Stomach (tissue), 19 donors: Measurements from ENCODE around the gene KIF14. TPM values are rescaled to one million over a fixed set of nuclear protein-coding genes. Genes with fewer than 3 reads are reported as not detected.
A peak's percentile ranks its signal among the peaks of the same experiment; 100 is the strongest.

Experiments used
- DNase-seq, 2 donors: peaks; one replicate each; pipeline versions ENCODE4 v3.0.0 to v3.0.0-alpha.2; 2013 to 2019
- H3K27ac ChIP-seq, 5 donors: fragments of 200-600 bp in 4 of 5; sonication (generic) in 4 of 5; one replicate each; pipeline ENCODE4 v1.5.1; 2013 to 2019; ENCODE audit warnings: mild to moderate bottlenecking in 1 of 5, moderate library complexity in 1 of 5
- H3K27me3 ChIP-seq, 3 donors: fragments of 200-600 bp; sonication (generic); one replicate each; pipeline ENCODE4 v1.5.1; 2017 to 2019; ENCODE audit warnings: mixed run types in 1 of 3
- H3K36me3 ChIP-seq, 4 donors: fragments of 200-600 bp; sonication (generic); 1 replicate in 3 of 4; 2 replicates in 1 of 4; pipeline ENCODE4 v1.5.1; 2016 to 2019
- H3K4me1 ChIP-seq, 4 donors: fragments of 200-600 bp; sonication (generic); one replicate each; pipeline ENCODE4 v1.5.1; 2016 to 2019
- H3K4me3 ChIP-seq, 4 donors: fragments of 200-600 bp; sonication (generic) in 3 of 4; one replicate each; pipeline ENCODE4 v1.5.1; 2016 to 2019; ENCODE audit warnings: mild to moderate bottlenecking in 1 of 4
- H3K9me3 ChIP-seq, 4 donors: fragments of 200-600 bp; sonication (generic); one replicate each; pipeline ENCODE4 v1.5.1; 2016 to 2019
- CTCF ChIP-seq, 7 experiments: fragments of 450-650 bp in 4 of 7; fragments of 200-600 bp in 3 of 7; sonication (generic) in 3 of 7; IDR thresholded peaks; one replicate each; pipeline ENCODE4 v1.5.1; 2016 to 2019; ENCODE audit warnings: antibody characterized with exemption in 7 of 7, control low read depth in 2 of 7, mild to moderate bottlenecking in 1 of 7
- EP300 ChIP-seq: sonication (generic); formaldehyde crosslinking; IDR thresholded peaks from one replicate; pipeline ENCODE4 v1.6.1; 2017; ENCODE audit warnings: antibody characterized with exemption
- POLR2A ChIP-seq, 4 donors: fragments of 450-650 bp; IDR thresholded peaks; one replicate each; pipeline ENCODE4 v1.6.1; 2016; ENCODE audit warnings: antibody characterized with exemption in 4 of 4, control low read depth in 2 of 4, mild to moderate bottlenecking in 1 of 4, moderate library complexity in 1 of 4
- POLR2AphosphoS5 ChIP-seq, 3 donors: sonication (generic); formaldehyde crosslinking; IDR thresholded peaks; one replicate each; pipeline ENCODE4 v1.6.1; 2016; ENCODE audit warnings: antibody characterized with exemption in 3 of 3
- whole genome bisulfite sequencing, 5 donors: extraction: QIAGEN DNeasy Blood & Tissue Kit in 3 of 5; methylation state at CpG; one replicate each; pipeline versions ENCODE4 v1.1.5 to v1.1.7; 2013 to 2018; 5-methylcytosine and 5-hydroxymethylcytosine counted together
- intact Hi-C: fragments of 100-400 bp; cut with DNase I; formaldehyde crosslinking; loops from one replicate; pipeline ENCODE4 v1.15.1; 2023; ENCODE audit warnings: low total_unique reads
- long read RNA-seq, 10 donors: transcript quantifications; one replicate each; lab custom pipeline, GENCODE V29; 2026
- polyA plus RNA-seq, 3 donors: library from polyadenylated mRNA; stranded (reverse); fragments of 200-250 nt; gene quantifications; one replicate each; pipeline ENCODE4 v1.2.3, GENCODE V29; 2013
- total RNA-seq, 5 donors: library from RNA; depleted of rRNA; stranded (reverse); fragments of >200 nt; gene quantifications; one replicate each; pipeline versions ENCODE4 v1.1.0 to v1.2.3, GENCODE V29; 2014 to 2016
- donor health status: healthy with polysubstance abuse.
- donor health status: Bipolar disorder and iron deficiency.
- donor health status: healthy.

KIF14 gene, protein sequence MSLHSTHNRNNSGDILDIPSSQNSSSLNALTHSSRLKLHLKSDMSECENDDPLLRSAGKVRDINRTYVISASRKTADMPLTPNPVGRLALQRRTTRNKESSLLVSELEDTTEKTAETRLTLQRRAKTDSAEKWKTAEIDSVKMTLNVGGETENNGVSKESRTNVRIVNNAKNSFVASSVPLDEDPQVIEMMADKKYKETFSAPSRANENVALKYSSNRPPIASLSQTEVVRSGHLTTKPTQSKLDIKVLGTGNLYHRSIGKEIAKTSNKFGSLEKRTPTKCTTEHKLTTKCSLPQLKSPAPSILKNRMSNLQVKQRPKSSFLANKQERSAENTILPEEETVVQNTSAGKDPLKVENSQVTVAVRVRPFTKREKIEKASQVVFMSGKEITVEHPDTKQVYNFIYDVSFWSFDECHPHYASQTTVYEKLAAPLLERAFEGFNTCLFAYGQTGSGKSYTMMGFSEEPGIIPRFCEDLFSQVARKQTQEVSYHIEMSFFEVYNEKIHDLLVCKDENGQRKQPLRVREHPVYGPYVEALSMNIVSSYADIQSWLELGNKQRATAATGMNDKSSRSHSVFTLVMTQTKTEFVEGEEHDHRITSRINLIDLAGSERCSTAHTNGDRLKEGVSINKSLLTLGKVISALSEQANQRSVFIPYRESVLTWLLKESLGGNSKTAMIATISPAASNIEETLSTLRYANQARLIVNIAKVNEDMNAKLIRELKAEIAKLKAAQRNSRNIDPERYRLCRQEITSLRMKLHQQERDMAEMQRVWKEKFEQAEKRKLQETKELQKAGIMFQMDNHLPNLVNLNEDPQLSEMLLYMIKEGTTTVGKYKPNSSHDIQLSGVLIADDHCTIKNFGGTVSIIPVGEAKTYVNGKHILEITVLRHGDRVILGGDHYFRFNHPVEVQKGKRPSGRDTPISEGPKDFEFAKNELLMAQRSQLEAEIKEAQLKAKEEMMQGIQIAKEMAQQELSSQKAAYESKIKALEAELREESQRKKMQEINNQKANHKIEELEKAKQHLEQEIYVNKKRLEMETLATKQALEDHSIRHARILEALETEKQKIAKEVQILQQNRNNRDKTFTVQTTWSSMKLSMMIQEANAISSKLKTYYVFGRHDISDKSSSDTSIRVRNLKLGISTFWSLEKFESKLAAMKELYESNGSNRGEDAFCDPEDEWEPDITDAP (N-terminal part only)
- 1 to 10 TPM in 2 of 5 donors, under 1 TPM in 3; 0.43 to 2.2 (median 0.87) TPM for total RNA-seq
- under 1 TPM in 2 of 3 donors, not detected in 1; 0.25 to 0.63 TPM for polyA plus RNA-seq
- long read RNA-seq, donor 1 = 0 reads
- long read RNA-seq, donor 2 = 0 reads
- long read RNA-seq, donor 3 = 0 reads
- long read RNA-seq, donor 4 = 0 reads
- long read RNA-seq, donor 5 = 0 reads
- long read RNA-seq, donor 6 = 0 reads
- long read RNA-seq, donor 7 = 0 reads
- long read RNA-seq, donor 8 = 0 reads
- long read RNA-seq, donor 9 = 0 reads
- long read RNA-seq, donor 10 = 0 reads

DNA sequence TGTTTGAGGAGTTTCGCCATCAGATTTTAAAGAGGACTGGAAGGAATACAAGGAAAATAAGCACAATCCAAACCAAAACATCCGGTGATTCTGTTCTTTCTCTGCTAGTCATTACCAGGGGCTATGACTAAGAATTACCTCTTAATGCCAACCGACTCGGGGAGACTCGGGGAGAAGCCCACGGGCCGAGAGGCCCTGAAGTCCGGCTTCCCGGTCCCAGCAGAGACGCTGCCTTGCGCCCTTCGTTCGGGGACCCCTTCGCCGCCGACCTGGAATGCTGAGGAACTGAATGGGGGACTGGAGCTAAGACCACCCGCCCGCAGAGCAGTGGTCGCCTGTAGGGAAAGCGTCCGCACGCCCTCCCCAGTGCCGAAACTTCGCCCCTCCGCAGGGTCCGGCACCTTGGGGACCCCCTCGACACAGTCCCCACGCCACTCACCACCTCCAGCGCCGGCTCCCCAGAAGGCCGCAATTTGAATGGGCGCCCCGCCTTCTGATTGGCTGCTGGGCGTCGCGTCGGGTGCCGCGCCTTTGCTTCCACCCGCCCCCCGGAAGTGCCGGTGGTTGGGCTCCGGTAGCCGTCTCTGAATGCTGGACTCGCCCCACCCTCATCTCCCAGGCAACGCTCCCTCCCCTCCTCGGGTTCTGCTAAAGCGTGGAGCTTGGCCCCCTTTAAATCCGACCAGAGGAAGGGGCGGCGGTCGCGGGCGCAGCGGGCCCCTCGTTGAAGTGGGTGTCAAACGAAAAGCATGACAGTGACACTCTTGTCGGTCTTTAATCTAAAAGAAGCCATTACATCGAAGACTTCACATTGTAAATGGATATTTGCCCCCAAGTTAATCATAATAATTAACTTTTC, at the start of gene KIF14:
Gene KIF14, minus strand, starts transcription at position 479 of the 859 bp plus-strand sequence. CDS start 2,028 bp downstream, outside the sequence.
- Histone ChIP-seq H3K9me3 (no peaks in the 10 kb centered on the region), H3K4me3 (peak within 1 kb of the TSS; percentile 59 to 64 (median 61)), H3K4me1 (peaks cover 12 to 28% (median 19%) of the 10 kb centered on the region in 4 donors), H3K36me3 (no peaks in the 10 kb centered on the region), H3K27ac (peak within 1 kb of the TSS in 4 of 5 donors; percentile 62 to 75 (median 70)), H3K27me3 (no peaks in the 10 kb centered on the region)
- intact Hi-C loops = loop anchor here (5.0 to 10.0 kb wide), 2 partner anchors 184 to 417 kb away; no protein-coding TSS in a partner anchor
- peak; percentile 92 to 98 for DNase-seq
- no peak for TF ChIP-seq CTCF (IDR thresholded peaks at IDR 0.05)
- TF ChIP-seq EP300 = no peak
- peak; percentile 10 to 61 (median 24) for TF ChIP-seq POLR2AphosphoS5 (IDR thresholded peaks at IDR 0.05)
- 0 to 1% (median 1%) methylated on average over 40 to 59 of the region's 59 CpGs for WGBS, 5 donors

- peak; percentile 95 to 98 for DNase-seq
- no peaks in the 10 kb centered on the region for H3K27me3 ChIP-seq
- H3K4me1 ChIP-seq = peaks cover 10 to 50% (median 30%) of the 10 kb centered on the region in 4 donors
- peaks cover 0 to 19% (median 15%) of the 10 kb centered on the region in 4 donors for H3K36me3 ChIP-seq
- TF ChIP-seq POLR2A (IDR thresholded peaks at IDR 0.05) (peak in 2 of 4 donors; percentile 64 to 77), POLR2AphosphoS5 (IDR thresholded peaks at IDR 0.05) (peak; percentile 81 to 99 (median 97)), EP300 (peak; percentile 63), CTCF (IDR thresholded peaks at IDR 0.05) (no peak)
- WGBS, 5 donors = 0 to 1% (median 0%) methylated on average over 30 to 91 of the region's 91 CpGs
- H3K4me3 ChIP-seq = peak within 1 kb of the TSS; percentile 54 to 73 (median 64)
- H3K9me3 ChIP-seq = no peaks in the 10 kb centered on the region
- peak within 1 kb of the TSS; percentile 96 to 100 (median 99) for H3K27ac ChIP-seq
- intact Hi-C loops = no loop called here
Measured at GRCh38 chr1:200669314-200670241, 49.0 kb upstream of the KIF14 start, which contains the start of gene DDX59. TSS of gene DDX59 (minus strand) at chr1:200669907. CDS start at chr1:200666740, 3,167 bp downstream.
